WTC11 (cell line): ENCODE measurements around the gene MLH3. TPM values are rescaled to one million over a fixed set of nuclear protein-coding genes. Genes with fewer than 3 reads are reported as not detected.

Experiments
- ATAC-seq: fragments of 200-7000 bp; cut with Tn5 transposase; 2 replicates; pipeline ENCODE4 v1.10.0; 2021; ENCODE audit warnings: mild to moderate bottlenecking, moderate library complexity
- CTCF ChIA-PET: fragments of 300-600 bp; sonication (Branson Sonifier 250); formaldehyde crosslinking; loops from one replicate; lab custom pipeline; 2021; ENCODE audit warnings: antibody characterized with exemption; lab: Charles Lee
- POLR2A ChIA-PET: fragments of 350-600 bp; sonication (Branson Sonifier 250); formaldehyde crosslinking; loops from one replicate; lab custom pipeline; 2021; ENCODE audit warnings: antibody characterized with exemption; lab: Charles Lee
- DNase-seq: peaks from one replicate; pipeline ENCODE4 v3.0.0; 2021; ENCODE audit warnings: low spot score
- H3K27ac Mint-ChIP-seq: 2 replicates; pipeline ENCODE4 v1.8.0; 2021; ENCODE audit warnings: mixed read lengths
- H3K27me3 Mint-ChIP-seq: 2 replicates; pipeline ENCODE4 v1.8.0; 2021; ENCODE audit warnings: low read depth, mild to moderate bottlenecking, moderate library complexity, mixed read lengths
- H3K36me3 Mint-ChIP-seq: 2 replicates; pipeline ENCODE4 v1.8.0; 2021; ENCODE audit warnings: mixed read lengths
- H3K4me1 Mint-ChIP-seq: 2 replicates; pipeline ENCODE4 v1.8.0; 2022; ENCODE audit warnings: mixed read lengths
- H3K4me3 Mint-ChIP-seq: 2 replicates; pipeline ENCODE4 v1.8.0; 2021; ENCODE audit warnings: mild to moderate bottlenecking, moderate library complexity, mixed read lengths
- H3K9me3 Mint-ChIP-seq: 2 replicates; pipeline ENCODE4 v1.8.0; 2021; ENCODE audit warnings: mixed read lengths
- ATF3 ChIP-seq: sonication (generic); formaldehyde crosslinking; conservative IDR thresholded peaks from 2 replicates; pipeline ENCODE4 v1.8.1; 2022; ENCODE audit warnings: mild to moderate bottlenecking, missing genetic modification reagents
- ATF6 ChIP-seq: sonication (generic); formaldehyde crosslinking; IDR thresholded peaks from 2 replicates; pipeline ENCODE4 v1.8.1; 2023; ENCODE audit warnings: mild to moderate bottlenecking, missing genetic modification reagents
- ETV6 ChIP-seq: sonication (generic); formaldehyde crosslinking; IDR thresholded peaks from 2 replicates; pipeline ENCODE4 v1.8.1; 2022; ENCODE audit warnings: mild to moderate bottlenecking, missing genetic modification reagents
- FOXJ3 ChIP-seq: sonication (generic); formaldehyde crosslinking; IDR thresholded peaks from 2 replicates; pipeline ENCODE4 v1.9.0; 2021; ENCODE audit warnings: missing genetic modification reagents, mild to moderate bottlenecking, borderline replicate concordance
- FOXP4 ChIP-seq: sonication (generic); formaldehyde crosslinking; IDR thresholded peaks from 2 replicates; pipeline ENCODE4 v1.8.0; 2022; ENCODE audit warnings: mild to moderate bottlenecking, missing genetic modification reagents
- GTF2I ChIP-seq: fragments of 250-450 bp; sonication (Bioruptor Pico); conservative IDR thresholded peaks from 2 replicates; pipeline ENCODE4 v1.4.0; 2021; ENCODE audit warnings: mild to moderate bottlenecking
- HMGA2 ChIP-seq: fragments of 250-450 bp; sonication (Bioruptor Pico); IDR thresholded peaks from 2 replicates; pipeline ENCODE4 v1.4.0; 2021; ENCODE audit warnings: mild to moderate bottlenecking, moderate library complexity
- IRF1 ChIP-seq: sonication (generic); formaldehyde crosslinking; IDR thresholded peaks from 2 replicates; pipeline ENCODE4 v1.8.0; 2023; ENCODE audit warnings: missing genetic modification reagents
- JUN ChIP-seq: sonication (generic); formaldehyde crosslinking; IDR thresholded peaks from 2 replicates; pipeline ENCODE4 v1.8.0; 2023; ENCODE audit warnings: mild to moderate bottlenecking, missing genetic modification reagents
- KAT7 ChIP-seq: sonication (generic); formaldehyde crosslinking; IDR thresholded peaks from 2 replicates; pipeline ENCODE4 v1.8.1; 2023; ENCODE audit warnings: missing genetic modification reagents, mild to moderate bottlenecking, borderline replicate concordance
- MYBL2 ChIP-seq: sonication (generic); formaldehyde crosslinking; IDR thresholded peaks from 2 replicates; pipeline ENCODE4 v1.8.1; 2023; ENCODE audit warnings: mild to moderate bottlenecking, moderate library complexity, missing genetic modification reagents
- NFATC4 ChIP-seq: fragments of 250-450 bp; sonication (Bioruptor Pico); IDR thresholded peaks from 2 replicates; pipeline ENCODE4 v1.9.0; 2021; ENCODE audit warnings: mild to moderate bottlenecking
- NFYB ChIP-seq: sonication (generic); formaldehyde crosslinking; conservative IDR thresholded peaks from 2 replicates; pipeline ENCODE4 v1.8.0; 2022; ENCODE audit warnings: low read depth, missing genetic modification reagents
- PRDM15 ChIP-seq: sonication (generic); formaldehyde crosslinking; IDR thresholded peaks from 2 replicates; pipeline ENCODE4 v1.8.0; 2022; ENCODE audit warnings: missing genetic modification reagents
- PRRX2 ChIP-seq: fragments of 250-450 bp; sonication (Bioruptor Pico); IDR thresholded peaks from 2 replicates; pipeline ENCODE4 v1.8.0; 2021; ENCODE audit warnings: mild to moderate bottlenecking
- RORB ChIP-seq: fragments of 250-450 bp; sonication (Bioruptor Pico); IDR thresholded peaks from 2 replicates; pipeline ENCODE4 v1.9.0; 2021; ENCODE audit warnings: mild to moderate bottlenecking
- TEAD4 ChIP-seq: sonication (generic); formaldehyde crosslinking; IDR thresholded peaks from 2 replicates; pipeline ENCODE4 v1.8.0; 2022; ENCODE audit warnings: mild to moderate bottlenecking, missing genetic modification reagents
- TP53 ChIP-seq: sonication (generic); formaldehyde crosslinking; IDR thresholded peaks from 2 replicates; pipeline ENCODE4 v1.8.1; 2023; ENCODE audit warnings: mild to moderate bottlenecking, missing genetic modification reagents
- ZMAT4 ChIP-seq: fragments of 250-450 bp; sonication (Bioruptor Pico); IDR thresholded peaks from 2 replicates; pipeline ENCODE4 v1.9.0; 2021; ENCODE audit warnings: mild to moderate bottlenecking
- ZNF121 ChIP-seq: sonication (generic); formaldehyde crosslinking; IDR thresholded peaks from 2 replicates; pipeline ENCODE4 v1.8.0; 2023; ENCODE audit warnings: missing genetic modification reagents
- ZNF232 ChIP-seq: sonication (generic); formaldehyde crosslinking; IDR thresholded peaks from 2 replicates; pipeline ENCODE4 v1.8.0; 2022; ENCODE audit warnings: mild to moderate bottlenecking, missing genetic modification reagents
- ZNF532 ChIP-seq: fragments of 250-450 bp; sonication (Bioruptor Pico); IDR thresholded peaks from 2 replicates; pipeline ENCODE4 v1.9.0; 2021; ENCODE audit warnings: mild to moderate bottlenecking, borderline replicate concordance
- total RNA-seq: library from RNA; stranded (reverse); gene quantifications from 3 replicates; pipeline ENCODE4 v1.2.3, GENCODE V29; 2021

MLH3 gene
- total RNA-seq, 1 experiment from 2014 or later: 16.7 TPM

GRCh38 chr14:75063013-75063412, 11.7 kb upstream of the MLH3 start:
- TF ChIP-seq HMGA2 (CRISPR knock-in tag) (no peak), ZNF121 (CRISPR knock-in tag) (no peak), ETV6 (no peak), PRDM15 (CRISPR knock-in tag) (no peak), ATF3 (CRISPR knock-in tag) (no peak), ATF6 (CRISPR knock-in tag) (no peak), MYBL2 (CRISPR knock-in tag) (no peak), JUN (CRISPR knock-in tag) (no peak), FOXJ3 (CRISPR knock-in tag) (no peak), ZMAT4 (CRISPR knock-in tag) (no peak), ZNF532 (CRISPR knock-in tag) (no peak), KAT7 (CRISPR knock-in tag) (no peak), TP53 (CRISPR knock-in tag) (no peak), NFATC4 (CRISPR knock-in tag) (no peak), TEAD4 (CRISPR knock-in tag) (no peak), ZNF232 (no peak)
- Mint-ChIP-seq H3K27me3 (no peaks in the 10 kb centered on the region), H3K9me3 (peaks cover 18% of the 10 kb centered on the region), H3K4me3 (peak overlapping the region; percentile 96), H3K4me1 (peaks cover 15% of the 10 kb centered on the region), H3K27ac (no peak overlapping the region), H3K36me3 (peaks cover 28% of the 10 kb centered on the region)
- CTCF ChIA-PET: interaction anchor here (0.7 to 3.1 kb wide), 7 partner anchors 11 to 202 kb away, joined by 3 to 29 read pairs (median 5); partner anchors contain the start of gene RPS6KL1
- POLR2A ChIA-PET: interaction anchor here (1.0 kb wide), 1 partner anchor 182 kb away, joined by 3 read pairs; no protein-coding TSS in a partner anchor
- DNase-seq (no peak), ATAC-seq (no peak)

GRCh38 chr14:75060420-75060819, 9.2 kb upstream of the MLH3 start:
- ChIA-PET CTCF (no interaction called here), POLR2A (no interaction called here)
- peaks cover 28% of the 10 kb centered on the region for H3K36me3 Mint-ChIP-seq
- TF ChIP-seq PRRX2 (CRISPR knock-in tag) (no peak), FOXP4 (no peak), ZMAT4 (CRISPR knock-in tag) (no peak), IRF1 (CRISPR knock-in tag) (no peak), NFYB (CRISPR knock-in tag) (no peak), RORB (CRISPR knock-in tag) (no peak), GTF2I (CRISPR knock-in tag) (0 out of 2 replicates have a peak, but pooled peaks have one; percentile 12)
- ATAC-seq: no peak
- H3K4me1 Mint-ChIP-seq: peaks cover 15% of the 10 kb centered on the region
- no peak for DNase-seq
- H3K9me3 Mint-ChIP-seq: peaks cover 18% of the 10 kb centered on the region
- H3K4me3 Mint-ChIP-seq: no peak overlapping the region
- H3K27ac Mint-ChIP-seq: no peak overlapping the region
- H3K27me3 Mint-ChIP-seq: no peaks in the 10 kb centered on the region; the same call in 1 of the 2 replicates
